Hematopoietic multipotent progenitor cell treated with erythropoietin and hydrocortisone succinate and interleukin-3 and kit ligand, for 4 days (in vitro differentiated cells): ENCODE measurements around the gene PTPRN2.

Experiments used
- DNase-seq: peaks from one replicate; pipeline ENCODE4 v3.0.0-alpha.2; 2015

PTPRN2 gene

GRCh38 chr7:157522189-157522588 is 1065.4 kb downstream of the PTPRN2 start:
- no peak for DNase-seq

- DNase-seq: no peak
Observed at GRCh38 chr7:157521752-157522151, 1065.9 kb downstream of the PTPRN2 start.

- no peak for DNase-seq
Observed at GRCh38 chr7:157521061-157521731, 1066.4 kb downstream of the PTPRN2 start.

- DNase-seq: no peak
Observed at GRCh38 chr7:157520249-157520648, 1067.4 kb downstream of the PTPRN2 start.

- no peak for DNase-seq
Observed at GRCh38 chr7:157519798-157520244, 1067.8 kb downstream of the PTPRN2 start.

- DNase-seq: no peak
Observed at GRCh38 chr7:157519246-157519645, 1068.4 kb downstream of the PTPRN2 start.

- no peak for DNase-seq
Observed at GRCh38 chr7:157518514-157519175, 1069.0 kb downstream of the PTPRN2 start.

- no peak for DNase-seq
Observed at GRCh38 chr7:157517782-157518513, 1069.7 kb downstream of the PTPRN2 start.

- DNase-seq: no peak
Observed at GRCh38 chr7:157516911-157517781, 1070.5 kb downstream of the PTPRN2 start.

- DNase-seq: no peak
Observed at GRCh38 chr7:157516311-157516710, 1071.3 kb downstream of the PTPRN2 start.

- no peak for DNase-seq
Observed at GRCh38 chr7:157515342-157516041, 1072.1 kb downstream of the PTPRN2 start.

GRCh38 chr7:157514746-157515145 is 1072.9 kb downstream of the PTPRN2 start:
- DNase-seq: no peak

- no peak for DNase-seq
Observed at GRCh38 chr7:157514306-157514705, 1073.3 kb downstream of the PTPRN2 start.

GRCh38 chr7:157513682-157514081 is 1073.9 kb downstream of the PTPRN2 start:
- DNase-seq: no peak

- no peak for DNase-seq
Observed at GRCh38 chr7:157513162-157513621, 1074.4 kb downstream of the PTPRN2 start.

- no peak for DNase-seq
Observed at GRCh38 chr7:157509226-157509625, 1078.4 kb downstream of the PTPRN2 start.

GRCh38 chr7:157508477-157508881 is 1079.1 kb downstream of the PTPRN2 start:
- no peak for DNase-seq

- DNase-seq: no peak
Observed at GRCh38 chr7:157507987-157508386, 1079.6 kb downstream of the PTPRN2 start.

- DNase-seq: no peak
Observed at GRCh38 chr7:157506268-157506667, 1081.4 kb downstream of the PTPRN2 start.

GRCh38 chr7:157505646-157506045 is 1082.0 kb downstream of the PTPRN2 start:
- DNase-seq: no peak

GRCh38 chr7:157503229-157503628 is 1084.4 kb downstream of the PTPRN2 start:
- no peak for DNase-seq

- DNase-seq: peak; percentile 34
Observed at GRCh38 chr7:157502701-157503111, 1084.9 kb downstream of the PTPRN2 start.
